ENCODE data around the gene CEP70.
"Not testable (repeated sequence)": the region's sequence is repeated elsewhere in the genome, so short reads cannot be mapped to it uniquely, and the experiment has no call there.

CEP70 gene

DNA sequence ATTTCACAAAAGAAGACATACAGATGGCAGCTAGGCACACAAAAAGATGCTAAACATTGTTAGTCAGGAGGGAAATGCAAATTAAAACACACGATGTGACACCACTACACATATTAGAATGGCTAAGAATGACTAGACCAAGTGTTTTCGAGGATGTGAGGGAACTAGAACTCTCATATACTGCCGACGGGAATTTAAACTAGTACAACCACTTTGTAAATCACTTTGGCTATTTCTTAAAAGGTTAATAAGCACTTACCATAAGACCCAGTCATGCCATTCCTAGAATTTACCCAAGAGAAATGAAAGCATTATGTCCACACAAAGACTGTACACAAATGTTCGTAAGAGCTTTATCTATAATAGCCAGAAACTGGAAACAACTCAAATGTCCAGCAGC is 5.6 kb downstream of the CEP70 start:
- no peak for DNase-seq

DNA sequence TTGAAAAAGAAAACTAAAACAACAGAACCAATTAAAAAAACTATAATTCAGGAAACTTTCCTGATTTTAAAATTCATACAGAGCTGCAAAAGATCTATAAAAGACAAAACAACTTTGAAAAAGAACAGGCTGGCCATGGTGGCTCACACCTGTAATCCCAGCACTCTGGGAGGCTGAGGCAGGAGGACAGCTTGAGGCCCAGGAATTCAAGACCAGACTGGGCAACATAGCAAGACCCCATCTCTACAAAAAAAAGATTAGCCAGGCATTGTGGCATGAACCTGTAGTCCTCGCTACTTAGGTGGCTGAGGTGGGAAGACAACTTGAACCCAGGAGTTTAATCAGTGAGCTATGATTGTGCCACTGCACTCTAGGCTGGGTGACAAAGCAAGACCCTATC is 6.7 kb downstream of the CEP70 start:
- no peak for DNase-seq

DNA sequence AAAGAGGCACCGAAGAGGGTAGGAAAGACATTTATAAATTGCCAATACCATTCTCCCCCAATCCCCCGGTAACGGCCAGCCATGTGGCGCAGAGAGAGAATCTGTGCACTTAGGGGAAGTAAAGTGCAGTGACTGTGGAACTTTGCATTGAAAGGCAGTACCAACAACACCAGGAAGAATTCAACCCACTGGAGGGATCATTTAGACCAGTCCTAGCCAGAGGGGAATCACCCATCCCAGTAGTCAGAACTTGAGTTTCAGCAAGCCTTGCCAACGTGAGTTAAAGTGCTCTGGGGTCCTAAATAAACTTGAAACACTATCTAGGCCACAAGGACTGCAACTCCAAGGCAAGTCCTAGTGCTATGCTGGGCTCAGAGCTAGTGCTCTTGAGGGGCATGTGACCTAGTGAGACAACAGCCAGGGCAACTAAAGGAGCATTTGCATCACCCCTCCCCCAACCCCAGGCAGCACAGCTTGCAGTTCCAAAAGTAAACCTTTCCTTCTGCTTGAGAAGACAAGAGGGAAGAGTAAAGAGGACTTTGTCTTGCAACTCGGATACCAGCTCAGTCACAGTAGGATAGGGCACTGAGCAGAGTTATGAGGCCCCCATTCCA is 15.0 kb downstream of the CEP70 start:
- no peak for DNase-seq

DNA sequence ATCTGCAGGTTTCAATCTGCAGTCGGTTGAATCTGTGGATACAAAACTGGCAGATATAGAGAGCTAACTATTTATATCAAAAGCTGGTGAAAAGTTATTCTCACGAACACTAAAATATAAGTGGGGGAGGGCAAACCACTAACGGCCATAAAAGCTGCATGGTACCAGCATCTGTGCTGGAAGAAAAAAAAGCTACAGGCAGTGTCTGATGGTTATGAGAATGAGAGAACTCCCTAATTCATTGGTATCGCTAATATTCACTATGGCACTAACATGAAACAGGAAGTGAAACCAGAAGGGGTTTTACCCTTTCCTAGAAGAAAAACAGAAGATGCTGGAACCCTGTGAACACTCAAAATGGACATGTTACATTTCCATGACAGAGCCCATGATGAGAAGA is 15.9 kb downstream of the CEP70 start:
- no peak for DNase-seq

DNA sequence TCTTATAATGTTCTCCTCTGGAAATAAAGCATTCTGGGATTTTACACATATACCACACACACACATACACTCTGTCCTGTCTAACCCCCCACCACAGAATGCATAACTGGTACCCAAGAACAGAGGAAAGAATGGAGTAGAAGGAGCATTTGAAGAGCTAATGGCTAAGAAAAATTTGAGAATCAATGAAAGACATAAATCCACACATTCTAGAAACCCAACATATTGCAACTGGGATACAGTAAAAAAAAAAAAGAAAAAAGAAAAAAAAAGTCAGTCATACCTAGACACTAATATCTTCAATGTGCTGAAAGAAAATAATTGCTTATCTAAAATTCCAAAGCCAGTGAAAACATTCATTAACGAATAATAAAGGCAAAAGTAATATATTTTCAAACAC is 20.9 kb downstream of the CEP70 start:
- no peak for DNase-seq

DNA sequence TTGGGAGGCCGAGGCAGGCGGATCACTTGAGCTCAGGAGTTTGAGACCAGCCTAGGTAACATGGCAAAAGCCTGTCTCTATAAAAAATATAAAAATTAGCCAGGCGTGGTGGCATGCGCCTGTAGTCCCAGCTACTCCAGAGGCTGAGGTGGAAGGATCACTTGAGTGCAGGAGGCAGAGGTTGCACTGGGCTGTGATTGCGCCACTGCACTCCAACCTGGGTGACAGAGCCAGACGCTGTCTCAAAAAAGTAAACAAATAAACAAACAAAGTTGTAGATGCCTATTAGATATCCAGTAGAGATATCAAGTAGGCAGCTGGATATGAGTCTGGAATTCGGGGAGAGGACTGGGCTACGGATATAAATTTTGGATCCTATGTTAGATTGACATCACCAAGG is 24.4 kb downstream of the CEP70 start:
- DNase-seq, result not testable (repeated sequence)

DNA sequence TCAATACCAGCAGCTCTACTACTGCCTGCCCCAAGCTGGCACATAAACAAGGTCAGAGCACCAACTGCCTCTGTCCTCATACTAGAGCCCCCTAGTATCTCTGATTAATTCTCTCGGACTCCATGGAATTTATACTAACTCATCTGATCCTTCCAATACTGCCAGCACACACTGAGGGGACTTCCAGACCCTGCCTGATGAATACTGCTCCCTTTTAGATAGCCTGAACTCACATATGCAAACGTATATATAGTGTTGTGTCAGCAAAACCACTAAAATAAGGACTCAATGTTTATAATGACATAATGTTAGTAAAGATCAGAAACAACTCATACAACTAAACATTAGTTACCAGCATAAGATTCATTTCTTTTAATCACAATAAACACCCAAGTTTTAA is 25.0 kb downstream of the CEP70 start:
- no peak for DNase-seq

DNA sequence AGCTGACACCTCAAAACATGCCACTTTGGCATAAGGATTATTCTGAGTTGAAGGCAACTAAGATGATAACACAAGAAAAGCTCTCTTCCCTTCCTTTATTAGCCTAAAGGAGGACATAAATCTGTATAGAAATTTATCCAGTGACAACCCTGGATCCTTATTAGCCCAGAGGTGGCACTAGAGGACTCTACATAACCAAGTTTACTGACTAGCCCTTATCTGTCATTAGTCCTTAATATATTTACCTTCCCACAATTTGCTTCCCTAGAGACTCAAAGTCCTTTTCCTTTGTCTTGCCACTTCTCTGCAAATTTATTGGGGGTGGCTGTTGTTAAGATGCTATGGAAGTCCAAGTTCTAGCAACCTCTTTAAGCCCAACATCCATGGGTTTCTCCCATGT is 26.7 kb downstream of the CEP70 start:
- DNase-seq, result no peak

DNA sequence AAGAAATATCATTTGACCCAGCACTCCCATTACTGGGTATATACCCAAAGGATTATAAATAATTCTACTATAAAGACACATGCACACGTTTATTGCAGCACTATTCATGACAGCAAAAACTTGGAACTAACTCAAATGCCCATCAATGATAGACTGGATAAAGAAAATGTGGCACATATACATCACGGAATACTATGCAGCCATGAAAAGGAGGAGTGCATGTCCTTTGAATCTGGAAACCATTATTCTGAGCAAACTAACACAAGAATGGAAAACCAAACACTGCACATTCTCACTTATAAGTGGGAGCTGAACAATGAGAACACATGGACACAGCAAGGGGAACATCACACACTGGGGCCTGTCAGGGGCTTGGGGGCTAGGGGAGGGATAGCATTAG is 27.8 kb downstream of the CEP70 start:
- not testable (repeated sequence) for DNase-seq

DNA sequence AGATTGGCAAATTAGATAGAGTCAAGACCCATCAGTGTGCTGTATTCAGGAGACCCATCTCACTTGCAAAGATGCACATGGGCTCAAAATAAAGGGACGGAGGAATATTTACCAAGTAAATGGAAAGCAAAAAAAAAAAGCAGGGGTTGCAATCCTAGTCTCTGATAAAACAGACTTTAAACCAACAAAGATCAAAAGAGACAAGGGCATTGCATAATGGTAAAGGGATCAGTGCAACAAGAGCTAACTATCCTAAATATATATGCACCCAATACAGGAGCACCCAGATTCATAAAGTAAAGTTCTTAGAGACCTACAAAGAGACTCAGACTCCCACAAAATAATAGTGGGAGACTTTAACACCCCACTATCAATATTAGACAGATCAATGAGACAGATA is 31.2 kb downstream of the CEP70 start:
- DNase-seq, result not testable (repeated sequence)

- no peak for DNase-seq
Observed at GRCh38 chr3:138560501-138560900, 33.6 kb downstream of the CEP70 start.

DNA sequence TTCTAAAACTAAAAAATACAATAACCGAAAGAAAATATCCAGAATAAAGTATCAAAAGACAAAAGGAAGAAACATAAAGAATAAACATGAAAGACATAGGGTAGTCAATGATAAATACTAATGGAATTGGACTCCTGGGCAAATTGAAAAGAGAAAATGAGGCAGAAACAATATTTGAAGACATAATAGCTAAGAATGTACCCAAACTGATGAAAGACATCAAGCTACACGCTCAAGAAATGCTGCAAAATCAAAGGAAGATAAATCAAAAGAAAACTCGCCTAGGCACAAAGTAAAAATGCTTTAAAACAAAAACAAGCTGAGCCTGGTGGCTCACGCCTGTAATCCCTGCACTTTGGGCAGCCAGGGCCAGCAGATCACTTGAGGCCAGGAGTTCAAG is 34.9 kb downstream of the CEP70 start:
- no peak for DNase-seq

GRCh38 chr3:138554775-138555174 is 39.3 kb downstream of the CEP70 start:
- not testable (repeated sequence) for DNase-seq

GRCh38 chr3:138550958-138551357 is 43.1 kb downstream of the CEP70 start:
- DNase-seq, result not testable (repeated sequence)

DNA sequence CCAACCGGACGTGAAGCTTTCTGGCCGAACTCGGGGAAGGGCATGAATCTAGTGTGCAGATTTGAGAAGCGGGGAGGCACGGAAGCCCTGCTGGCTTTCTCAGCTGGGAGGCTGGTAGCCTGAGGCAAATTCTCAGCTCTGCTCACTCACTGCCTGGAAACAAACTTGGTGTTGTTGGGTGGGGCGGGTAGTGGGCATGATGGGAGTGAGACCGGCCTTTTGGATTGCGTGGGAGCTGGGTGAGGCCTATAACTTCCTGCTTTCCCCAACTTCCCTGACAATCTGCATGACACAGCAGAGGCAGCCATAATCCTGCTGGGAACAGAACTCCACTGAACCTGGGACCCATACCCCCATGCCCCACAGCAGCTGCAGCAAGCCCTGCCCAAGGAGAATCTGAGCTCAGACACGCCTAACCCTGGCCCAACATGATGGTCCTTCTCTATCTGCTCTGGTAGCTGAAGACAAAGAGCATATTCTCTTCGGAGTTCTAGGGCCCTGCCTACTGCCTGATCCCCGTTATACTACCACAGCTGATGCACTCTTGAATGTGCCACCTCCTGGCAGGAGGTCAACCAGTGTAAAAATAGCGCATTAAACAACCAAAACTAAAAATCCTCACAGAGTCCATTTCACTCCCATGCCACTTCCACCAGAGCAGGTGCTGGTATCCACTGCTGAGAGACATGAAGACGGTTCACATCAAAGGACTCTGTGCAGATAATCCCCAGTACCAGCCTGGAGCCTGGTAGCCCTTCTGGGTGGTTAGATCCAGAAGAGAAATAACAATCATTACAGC is 44.7 kb downstream of the CEP70 start:
- no peak for DNase-seq

- no peak for DNase-seq
Observed at GRCh38 chr3:138547342-138547975, 46.6 kb downstream of the CEP70 start.

- no peak for DNase-seq
Observed at GRCh38 chr3:138544546-138544945, 49.5 kb downstream of the CEP70 start.

- DNase-seq, result no peak
Observed at GRCh38 chr3:138542977-138543376, 51.1 kb downstream of the CEP70 start.

- no peak for DNase-seq
Observed at GRCh38 chr3:138539352-138539751, 54.7 kb downstream of the CEP70 start.

DNA sequence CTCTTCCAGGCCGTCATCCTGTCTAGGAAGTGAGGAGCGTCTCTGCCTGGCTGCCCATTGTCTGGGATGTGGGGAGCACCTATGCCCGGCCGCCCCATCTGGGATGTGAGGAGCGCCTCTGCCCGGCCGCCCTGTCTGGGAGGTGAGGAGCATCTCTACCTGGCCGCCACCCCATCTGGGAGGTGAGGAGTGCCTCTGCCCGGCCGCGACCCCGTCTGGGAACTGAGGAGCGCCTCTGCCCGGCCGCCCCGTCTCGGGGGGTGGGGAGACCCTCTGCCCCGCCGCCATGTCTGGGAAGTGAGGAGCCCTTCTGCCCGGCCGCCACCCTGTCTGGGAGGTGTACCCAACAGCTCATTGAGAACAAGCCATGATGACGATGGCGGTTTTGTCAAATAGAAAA is 72.6 kb downstream of the CEP70 start:
- DNase-seq, result not testable (repeated sequence)

- DNase-seq, result no peak
Observed at GRCh38 chr3:138513090-138513843, 80.8 kb downstream of the CEP70 start.

GRCh38 chr3:138511945-138512344 is 82.1 kb downstream of the CEP70 start:
- no peak for DNase-seq

DNA sequence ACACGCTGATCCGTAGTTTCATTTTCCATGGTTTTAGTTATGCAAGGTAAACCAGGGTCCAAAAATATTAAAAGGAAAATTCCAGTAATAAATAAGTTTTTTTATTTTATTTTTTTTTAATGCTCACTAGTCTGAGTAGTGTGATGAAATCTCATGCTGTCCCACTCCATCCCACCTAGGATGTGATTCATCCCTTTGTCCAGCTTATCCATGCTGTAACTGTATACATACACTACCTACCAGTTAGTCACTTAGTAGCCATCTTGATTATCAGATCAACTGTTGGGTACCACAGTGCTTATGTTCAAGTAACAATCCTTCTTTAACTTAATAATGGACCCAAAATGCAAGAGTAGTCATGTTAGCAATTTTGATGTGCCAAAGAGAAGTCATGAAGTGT is 84.5 kb downstream of the CEP70 start:
- DNase-seq, result no peak

- no peak for DNase-seq
Observed at GRCh38 chr3:138507524-138507923, 86.5 kb downstream of the CEP70 start.
